ENCODE measurements around the gene NUP58. TPM values are rescaled to one million over a fixed set of nuclear protein-coding genes. Genes with fewer than 3 reads are reported as not detected.

NUP58 gene
- total and polyA plus RNA-seq, 9 of the 15 experiments (the other 6 are each of a cell fraction or from before 2014, with no cell fraction given), result 12.5 to 98.0 (median 42.6) TPM

- TF ChIP-seq ZNF212 (CRISPR knock-in tag; IDR thresholded peaks at IDR 0.05) (no peak), ELF2 (CRISPR knock-in tag; IDR thresholded peaks at IDR 0.05) (no peak), HDAC3 (IDR thresholded peaks at IDR 0.05; ENCODE audit: borderline replicate concordance, partially characterized antibody) (no peak), CREM (IDR thresholded peaks at IDR 0.05; ENCODE audit: low read depth) (0 out of 2 replicates have a peak, but pooled peaks have one; percentile 29), ARID1B (IDR thresholded peaks at IDR 0.05) (peak; percentile 57), POLR2AphosphoS5 (IDR thresholded peaks at IDR 0.05; ENCODE audit: control insufficient read depth, insufficient read depth, low read depth, low read length) (no peak), ZNF134 (CRISPR knock-in tag; conservative IDR thresholded peaks at IDR 0.05) (no peak), SMARCE1 (IDR thresholded peaks at IDR 0.05) (no peak), FOXA3 (CRISPR knock-in tag; conservative IDR thresholded peaks at IDR 0.05 in 1 of 2, IDR thresholded peaks at IDR 0.05 in 1 of 2) (no peak), CBFA2T3 (IDR thresholded peaks at IDR 0.05) (peak; percentile 66), ATF7 (IDR thresholded peaks at IDR 0.05) (peak; percentile 54; the same call in 1 of the 2 replicates), YY1 (IDR thresholded peaks at IDR 0.05; ENCODE audit: borderline replicate concordance in 1 of 3, control insufficient read depth in 1 of 3, extremely low read depth in 1 of 3, insufficient read depth in 3 of 3, insufficient read length in 1 of 3, insufficient replicate concordance in 2 of 3, low read depth in 1 of 3, low read length in 2 of 3) (no peak), RBM17 (IDR thresholded peaks at IDR 0.05; ENCODE audit: borderline replicate concordance, low read depth, low read length) (no peak), ZKSCAN3 (CRISPR knock-in tag; IDR thresholded peaks at IDR 0.05) (no peak), BDP1 (IDR thresholded peaks at IDR 0.05; ENCODE audit: insufficient read depth, insufficient read length) (no peak), PCBP2 (IDR thresholded peaks at IDR 0.05; ENCODE audit: low read depth, low read length, poor library complexity, severe bottlenecking) (no peak), KDM1A (IDR thresholded peaks at IDR 0.05) (no peak)
- TF ChIP-seq, protein P1, sequence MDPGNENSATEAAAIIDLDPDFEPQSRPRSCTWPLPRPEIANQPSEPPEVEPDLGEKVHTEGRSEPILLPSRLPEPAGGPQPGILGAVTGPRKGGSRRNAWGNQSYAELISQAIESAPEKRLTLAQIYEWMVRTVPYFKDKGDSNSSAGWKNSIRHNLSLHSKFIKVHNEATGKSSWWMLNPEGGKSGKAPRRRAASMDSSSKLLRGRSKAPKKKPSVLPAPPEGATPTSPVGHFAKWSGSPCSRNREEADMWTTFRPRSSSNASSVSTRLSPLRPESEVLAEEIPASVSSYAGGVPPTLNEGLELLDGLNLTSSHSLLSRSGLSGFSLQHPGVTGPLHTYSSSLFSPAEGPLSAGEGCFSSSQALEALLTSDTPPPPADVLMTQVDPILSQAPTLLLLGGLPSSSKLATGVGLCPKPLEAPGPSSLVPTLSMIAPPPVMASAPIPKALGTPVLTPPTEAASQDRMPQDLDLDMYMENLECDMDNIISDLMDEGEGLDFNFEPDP (CRISPR knock-in tag; IDR thresholded peaks at IDR 0.05), result no peak
- TF ChIP-seq, protein P2, sequence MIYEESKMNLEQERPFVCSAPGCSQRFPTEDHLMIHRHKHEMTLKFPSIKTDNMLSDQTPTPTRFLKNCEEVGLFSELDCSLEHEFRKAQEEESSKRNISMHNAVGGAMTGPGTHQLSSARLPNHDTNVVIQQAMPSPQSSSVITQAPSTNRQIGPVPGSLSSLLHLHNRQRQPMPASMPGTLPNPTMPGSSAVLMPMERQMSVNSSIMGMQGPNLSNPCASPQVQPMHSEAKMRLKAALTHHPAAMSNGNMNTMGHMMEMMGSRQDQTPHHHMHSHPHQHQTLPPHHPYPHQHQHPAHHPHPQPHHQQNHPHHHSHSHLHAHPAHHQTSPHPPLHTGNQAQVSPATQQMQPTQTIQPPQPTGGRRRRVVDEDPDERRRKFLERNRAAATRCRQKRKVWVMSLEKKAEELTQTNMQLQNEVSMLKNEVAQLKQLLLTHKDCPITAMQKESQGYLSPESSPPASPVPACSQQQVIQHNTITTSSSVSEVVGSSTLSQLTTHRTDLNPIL (CRISPR knock-in tag; IDR thresholded peaks at IDR 0.05), result no peak
- TF ChIP-seq, protein P3, sequence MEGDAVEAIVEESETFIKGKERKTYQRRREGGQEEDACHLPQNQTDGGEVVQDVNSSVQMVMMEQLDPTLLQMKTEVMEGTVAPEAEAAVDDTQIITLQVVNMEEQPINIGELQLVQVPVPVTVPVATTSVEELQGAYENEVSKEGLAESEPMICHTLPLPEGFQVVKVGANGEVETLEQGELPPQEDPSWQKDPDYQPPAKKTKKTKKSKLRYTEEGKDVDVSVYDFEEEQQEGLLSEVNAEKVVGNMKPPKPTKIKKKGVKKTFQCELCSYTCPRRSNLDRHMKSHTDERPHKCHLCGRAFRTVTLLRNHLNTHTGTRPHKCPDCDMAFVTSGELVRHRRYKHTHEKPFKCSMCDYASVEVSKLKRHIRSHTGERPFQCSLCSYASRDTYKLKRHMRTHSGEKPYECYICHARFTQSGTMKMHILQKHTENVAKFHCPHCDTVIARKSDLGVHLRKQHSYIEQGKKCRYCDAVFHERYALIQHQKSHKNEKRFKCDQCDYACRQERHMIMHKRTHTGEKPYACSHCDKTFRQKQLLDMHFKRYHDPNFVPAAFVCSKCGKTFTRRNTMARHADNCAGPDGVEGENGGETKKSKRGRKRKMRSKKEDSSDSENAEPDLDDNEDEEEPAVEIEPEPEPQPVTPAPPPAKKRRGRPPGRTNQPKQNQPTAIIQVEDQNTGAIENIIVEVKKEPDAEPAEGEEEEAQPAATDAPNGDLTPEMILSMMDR (IDR thresholded peaks at IDR 0.05 in 2 of 3, conservative IDR thresholded peaks at IDR 0.05 in 1 of 3; ENCODE audit: insufficient read depth in 2 of 3, low read depth in 1 of 3, low read length in 3 of 3), result no peak
Observed at GRCh38 chr13:25391932-25392331, 90.5 kb downstream of the NUP58 start (continued).
